SU-DHL-6 (cell line): ENCODE measurements around the gene CYSRT1.

ENCODE experiments used
- H2AFZ ChIP-seq: fragments of 200-600 bp; sonication (generic); 2 replicates; pipeline ENCODE4 v1.6.1; 2014; ENCODE audit warnings: low read depth, mild to moderate bottlenecking, moderate library complexity, mixed read lengths, antibody characterized with exemption, low read length; ENCODE audit not compliant: severe bottlenecking
- H3F3A ChIP-seq: fragments of 200-600 bp; shearing (Covaris generic); 2 replicates; pipeline ENCODE4 v1.6.0; 2016; ENCODE audit warnings: antibody characterized with exemption, mild to moderate bottlenecking; ENCODE audit not compliant: insufficient read depth
- H3K27ac ChIP-seq: fragments of 200-600 bp; sonication (generic); 2 replicates; pipeline ENCODE4 v1.5.1; 2016; ENCODE audit warnings: low read depth, mild to moderate bottlenecking, low read length, moderate library complexity, mixed read lengths
- H3K27me3 ChIP-seq: fragments of 200-600 bp; sonication (generic), shearing (Covaris generic); 2 replicates; pipeline ENCODE4 v1.6.0; 2014; ENCODE audit warnings: mild to moderate bottlenecking, low read length
- H3K36me3 ChIP-seq: fragments of 200-600 bp; sonication (generic); 2 replicates; pipeline ENCODE4 v1.6.1; 2014; ENCODE audit warnings: mild to moderate bottlenecking, low read length, mixed read lengths
- H3K4me2 ChIP-seq: fragments of 300-600, 200-600 bp; shearing (Covaris generic), sonication (generic); 2 replicates; pipeline ENCODE4 v1.6.0; 2014; ENCODE audit warnings: low read length, low read depth, mild to moderate bottlenecking; ENCODE audit not compliant: poor library complexity, severe bottlenecking
- H3K4me3 ChIP-seq: fragments of 200-600 bp; sonication (generic); 2 replicates; pipeline ENCODE4 v1.5.1; 2014; ENCODE audit warnings: antibody characterized with exemption, low read length, mild to moderate bottlenecking, mixed read lengths; ENCODE audit not compliant: insufficient read depth, poor library complexity, severe bottlenecking
- H3K79me2 ChIP-seq: fragments of 200-600 bp; sonication (generic); 2 replicates; pipeline ENCODE4 v1.6.1; 2014; ENCODE audit warnings: mild to moderate bottlenecking, low read length, moderate library complexity; ENCODE audit not compliant: insufficient read depth
- H3K9ac ChIP-seq: fragments of 200-600 bp; sonication (generic); 2 replicates; pipeline ENCODE4 v1.7.0; 2014; ENCODE audit warnings: mild to moderate bottlenecking, low read length
- H3K9me2 ChIP-seq: fragments of 200-600 bp; sonication (generic); replicated peaks from 2 replicates; pipeline ENCODE4 v1.6.1; 2014; ENCODE audit warnings: low read length; ENCODE audit not compliant: insufficient read depth
- H3K9me3 ChIP-seq: fragments of 200-600 bp; sonication (generic); 2 replicates; pipeline ENCODE4 v1.6.1; 2014; ENCODE audit warnings: low read length, mixed read lengths; ENCODE audit not compliant: insufficient read depth
- H4K20me1 ChIP-seq: fragments of 200-600 bp; sonication (generic); 2 replicates; pipeline ENCODE4 v1.6.1; 2014; ENCODE audit warnings: low read depth, mild to moderate bottlenecking, antibody characterized with exemption, low read length, moderate library complexity, mixed read lengths
- EZH2phosphoT487 ChIP-seq: fragments of 200-600 bp; sonication (generic), shearing (Covaris generic); conservative IDR thresholded peaks from 2 replicates; pipeline ENCODE4 v1.6.1; 2018; ENCODE audit warnings: mild to moderate bottlenecking, antibody characterized with exemption, low read length, moderate library complexity, mixed read lengths
- TF ChIP-seq, protein P1 (sequence below): fragments of 200-600 bp; sonication (generic); IDR thresholded peaks from one replicate; pipeline ENCODE4 v1.5.1; 2017; ENCODE audit warnings: antibody characterized with exemption, mild to moderate bottlenecking, low read length, moderate library complexity; ENCODE audit not compliant: insufficient read depth, poor library complexity, severe bottlenecking

Gene CYSRT1

DNA sequence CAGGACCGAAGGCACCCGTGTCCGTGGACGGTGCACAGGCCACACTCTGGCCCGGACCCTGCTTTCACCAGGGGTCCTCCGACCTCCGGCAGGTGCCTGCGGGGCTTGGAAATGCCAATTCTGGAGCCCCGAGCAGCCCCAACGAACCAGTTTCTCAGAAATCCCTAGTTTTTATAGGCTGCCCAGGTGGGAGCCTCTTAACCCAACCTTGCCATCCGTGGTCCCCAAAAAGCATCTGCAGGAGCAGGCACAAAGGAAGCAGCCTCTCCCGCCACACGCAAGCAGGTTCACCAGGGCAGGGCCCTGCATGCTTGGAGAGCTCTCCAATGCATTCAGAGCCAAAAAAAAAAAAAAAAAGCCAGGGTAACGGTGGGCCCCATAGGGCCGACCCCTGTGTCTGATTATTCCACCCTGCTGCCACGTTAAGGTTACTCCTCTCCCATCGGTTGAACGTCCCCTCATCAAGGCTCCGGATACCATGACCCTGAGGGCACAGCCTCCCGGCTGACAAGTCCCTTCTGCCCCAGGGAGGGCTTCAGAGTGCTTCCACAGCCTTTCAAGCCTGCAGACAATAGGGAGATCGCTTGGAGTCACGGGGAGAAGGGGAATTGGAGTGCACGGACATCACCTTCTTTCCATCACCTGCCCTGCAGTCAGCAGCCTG is 23.6 kb upstream of the CYSRT1 start:
- peak overlapping the region; percentile 62 for H3K27ac ChIP-seq
- no peaks in the 10 kb centered on the region for H4K20me1 ChIP-seq
- H3K4me2 ChIP-seq = peak overlapping the region; percentile 69
- no peak overlapping the region for H2AFZ ChIP-seq
- H3K36me3 ChIP-seq = no peaks in the 10 kb centered on the region
- H3K9ac ChIP-seq = peak overlapping the region; percentile 80
- H3K4me3 ChIP-seq = peak overlapping the region; percentile 68
- no peak for TF ChIP-seq EZH2phosphoT487
- TF ChIP-seq, protein P1, sequence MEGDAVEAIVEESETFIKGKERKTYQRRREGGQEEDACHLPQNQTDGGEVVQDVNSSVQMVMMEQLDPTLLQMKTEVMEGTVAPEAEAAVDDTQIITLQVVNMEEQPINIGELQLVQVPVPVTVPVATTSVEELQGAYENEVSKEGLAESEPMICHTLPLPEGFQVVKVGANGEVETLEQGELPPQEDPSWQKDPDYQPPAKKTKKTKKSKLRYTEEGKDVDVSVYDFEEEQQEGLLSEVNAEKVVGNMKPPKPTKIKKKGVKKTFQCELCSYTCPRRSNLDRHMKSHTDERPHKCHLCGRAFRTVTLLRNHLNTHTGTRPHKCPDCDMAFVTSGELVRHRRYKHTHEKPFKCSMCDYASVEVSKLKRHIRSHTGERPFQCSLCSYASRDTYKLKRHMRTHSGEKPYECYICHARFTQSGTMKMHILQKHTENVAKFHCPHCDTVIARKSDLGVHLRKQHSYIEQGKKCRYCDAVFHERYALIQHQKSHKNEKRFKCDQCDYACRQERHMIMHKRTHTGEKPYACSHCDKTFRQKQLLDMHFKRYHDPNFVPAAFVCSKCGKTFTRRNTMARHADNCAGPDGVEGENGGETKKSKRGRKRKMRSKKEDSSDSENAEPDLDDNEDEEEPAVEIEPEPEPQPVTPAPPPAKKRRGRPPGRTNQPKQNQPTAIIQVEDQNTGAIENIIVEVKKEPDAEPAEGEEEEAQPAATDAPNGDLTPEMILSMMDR = no peak
- H3K27me3 ChIP-seq = no peaks in the 10 kb centered on the region
- H3K9me2 ChIP-seq = no peaks in the 10 kb centered on the region
- peaks cover 23% of the 10 kb centered on the region for H3K79me2 ChIP-seq
- peaks cover 12% of the 10 kb centered on the region for H3F3A ChIP-seq
- no peaks in the 10 kb centered on the region for H3K9me3 ChIP-seq

DNA sequence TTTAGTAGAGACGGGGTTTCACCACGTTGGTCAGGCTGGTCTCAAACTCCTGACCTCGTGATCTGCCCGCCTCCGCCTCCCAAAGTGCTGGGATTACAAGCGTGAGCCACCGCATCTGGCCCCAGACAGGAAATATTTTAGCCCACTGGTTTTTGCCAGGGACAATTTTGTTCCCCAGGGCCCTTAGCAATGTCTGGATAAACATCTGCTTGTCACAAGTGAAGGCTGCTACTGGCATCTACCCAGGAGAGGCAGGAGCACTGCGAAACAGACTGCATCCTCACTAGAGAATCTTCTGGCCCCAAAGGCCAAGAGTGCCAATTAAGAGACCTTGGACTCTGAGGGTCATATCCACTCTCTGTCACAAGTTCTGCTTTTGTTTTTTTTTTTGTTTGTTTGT is 22.0 kb upstream of the CYSRT1 start:
- Histone ChIP-seq H3K79me2 (peaks cover 31% of the 10 kb centered on the region), H3K4me2 (peak overlapping the region; percentile 32)

DNA sequence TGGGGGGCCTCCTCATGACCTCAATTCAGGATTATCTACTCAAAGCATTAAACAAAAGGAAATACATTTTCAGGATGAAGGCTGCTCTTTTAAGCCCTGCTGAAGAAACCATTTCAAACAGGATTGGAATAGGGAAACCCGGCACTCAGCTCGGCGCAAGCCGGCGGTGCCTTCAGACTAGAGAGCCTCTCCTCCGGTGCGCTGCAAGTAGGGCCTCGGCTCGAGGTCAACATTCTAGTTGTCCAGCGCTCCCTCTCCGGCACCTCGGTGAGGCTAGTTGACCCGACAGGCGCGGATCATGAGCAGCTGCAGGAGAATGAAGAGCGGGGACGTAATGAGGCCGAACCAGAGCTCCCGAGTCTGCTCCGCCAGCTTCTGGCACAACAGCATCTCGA is 20.2 kb upstream of the CYSRT1 start:
- Histone ChIP-seq H3K27me3 (no peaks in the 10 kb centered on the region), H3K79me2 (peaks cover 31% of the 10 kb centered on the region), H3K27ac (no peak overlapping the region), H2AFZ (no peak overlapping the region), H3F3A (peaks cover 12% of the 10 kb centered on the region), H3K4me2 (peak overlapping the region; percentile 78), H3K9ac (peak overlapping the region; percentile 99), H4K20me1 (no peaks in the 10 kb centered on the region), H3K4me3 (peak overlapping the region; percentile 69), H3K36me3 (no peaks in the 10 kb centered on the region), H3K9me2 (no peaks in the 10 kb centered on the region), H3K9me3 (no peaks in the 10 kb centered on the region)
- TF ChIP-seq, protein P1 = no peak
- no peak for TF ChIP-seq EZH2phosphoT487

More for the DNA sequence above, 22.0 kb upstream of the CYSRT1 start:
- Histone ChIP-seq H3K27me3 (no peaks in the 10 kb centered on the region), H3K4me3 (no peak overlapping the region), H3K9me2 (no peaks in the 10 kb centered on the region), H3F3A (peaks cover 12% of the 10 kb centered on the region), H3K36me3 (no peaks in the 10 kb centered on the region), H3K9ac (0 out of 2 replicates have a peak overlapping the region, but pooled peaks have one; percentile 2), H3K9me3 (no peaks in the 10 kb centered on the region), H3K27ac (peak overlapping the region; percentile 8; the same call in 1 of the 2 replicates), H4K20me1 (no peaks in the 10 kb centered on the region), H2AFZ (no peak overlapping the region)
- TF ChIP-seq, protein P1 = no peak
- TF ChIP-seq EZH2phosphoT487 = no peak
